ENCODE data around the gene CXCL1.

DNA sequence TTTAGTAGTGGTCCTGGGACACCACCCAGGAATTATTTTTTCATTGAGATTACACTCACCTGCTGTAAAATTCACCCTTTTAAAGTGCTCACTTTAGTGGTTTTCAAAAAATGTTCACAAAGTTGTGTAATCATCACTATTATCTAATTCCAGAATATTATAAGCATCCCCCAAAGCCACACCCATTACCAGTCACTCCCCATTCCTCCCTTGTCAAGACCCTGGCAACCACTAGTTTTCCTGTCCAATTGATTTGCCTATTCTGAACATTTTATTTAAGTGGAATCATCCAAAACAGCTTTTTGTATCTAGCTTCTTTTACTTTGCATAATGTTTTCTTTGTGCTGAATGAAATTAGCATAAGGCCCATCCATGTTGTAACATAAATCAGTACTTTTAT lies 45.4 kb upstream of the CXCL1 start:
- TF ChIP-seq, protein P1, sequence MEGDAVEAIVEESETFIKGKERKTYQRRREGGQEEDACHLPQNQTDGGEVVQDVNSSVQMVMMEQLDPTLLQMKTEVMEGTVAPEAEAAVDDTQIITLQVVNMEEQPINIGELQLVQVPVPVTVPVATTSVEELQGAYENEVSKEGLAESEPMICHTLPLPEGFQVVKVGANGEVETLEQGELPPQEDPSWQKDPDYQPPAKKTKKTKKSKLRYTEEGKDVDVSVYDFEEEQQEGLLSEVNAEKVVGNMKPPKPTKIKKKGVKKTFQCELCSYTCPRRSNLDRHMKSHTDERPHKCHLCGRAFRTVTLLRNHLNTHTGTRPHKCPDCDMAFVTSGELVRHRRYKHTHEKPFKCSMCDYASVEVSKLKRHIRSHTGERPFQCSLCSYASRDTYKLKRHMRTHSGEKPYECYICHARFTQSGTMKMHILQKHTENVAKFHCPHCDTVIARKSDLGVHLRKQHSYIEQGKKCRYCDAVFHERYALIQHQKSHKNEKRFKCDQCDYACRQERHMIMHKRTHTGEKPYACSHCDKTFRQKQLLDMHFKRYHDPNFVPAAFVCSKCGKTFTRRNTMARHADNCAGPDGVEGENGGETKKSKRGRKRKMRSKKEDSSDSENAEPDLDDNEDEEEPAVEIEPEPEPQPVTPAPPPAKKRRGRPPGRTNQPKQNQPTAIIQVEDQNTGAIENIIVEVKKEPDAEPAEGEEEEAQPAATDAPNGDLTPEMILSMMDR (conservative IDR thresholded peaks at IDR 0.05; ENCODE audit: low read depth, low read length) = no peak
- TF ChIP-seq EZH2 (IDR thresholded peaks at IDR 0.05; ENCODE audit: borderline replicate concordance, low read depth, low read length, poor library complexity, severe bottlenecking) = no peak
